GM21515 (cell line): ENCODE measurements around the gene PDE12.
A peak's percentile ranks its signal among the peaks of the same experiment; 100 is the strongest.

Source experiments
- ATAC-seq: cut with Tn5 transposase; IDR thresholded peaks from one replicate; pipeline ENCODE4 v1.9.1; 2021; ENCODE audit not compliant: unreplicated experiment

Gene PDE12, protein sequence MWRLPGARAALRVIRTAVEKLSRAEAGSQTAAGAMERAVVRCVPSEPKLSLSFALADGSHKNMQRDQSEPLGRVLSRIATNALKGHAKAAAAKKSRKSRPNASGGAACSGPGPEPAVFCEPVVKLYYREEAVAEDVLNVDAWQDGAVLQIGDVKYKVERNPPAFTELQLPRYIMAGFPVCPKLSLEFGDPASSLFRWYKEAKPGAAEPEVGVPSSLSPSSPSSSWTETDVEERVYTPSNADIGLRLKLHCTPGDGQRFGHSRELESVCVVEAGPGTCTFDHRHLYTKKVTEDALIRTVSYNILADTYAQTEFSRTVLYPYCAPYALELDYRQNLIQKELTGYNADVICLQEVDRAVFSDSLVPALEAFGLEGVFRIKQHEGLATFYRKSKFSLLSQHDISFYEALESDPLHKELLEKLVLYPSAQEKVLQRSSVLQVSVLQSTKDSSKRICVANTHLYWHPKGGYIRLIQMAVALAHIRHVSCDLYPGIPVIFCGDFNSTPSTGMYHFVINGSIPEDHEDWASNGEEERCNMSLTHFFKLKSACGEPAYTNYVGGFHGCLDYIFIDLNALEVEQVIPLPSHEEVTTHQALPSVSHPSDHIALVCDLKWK

DNA sequence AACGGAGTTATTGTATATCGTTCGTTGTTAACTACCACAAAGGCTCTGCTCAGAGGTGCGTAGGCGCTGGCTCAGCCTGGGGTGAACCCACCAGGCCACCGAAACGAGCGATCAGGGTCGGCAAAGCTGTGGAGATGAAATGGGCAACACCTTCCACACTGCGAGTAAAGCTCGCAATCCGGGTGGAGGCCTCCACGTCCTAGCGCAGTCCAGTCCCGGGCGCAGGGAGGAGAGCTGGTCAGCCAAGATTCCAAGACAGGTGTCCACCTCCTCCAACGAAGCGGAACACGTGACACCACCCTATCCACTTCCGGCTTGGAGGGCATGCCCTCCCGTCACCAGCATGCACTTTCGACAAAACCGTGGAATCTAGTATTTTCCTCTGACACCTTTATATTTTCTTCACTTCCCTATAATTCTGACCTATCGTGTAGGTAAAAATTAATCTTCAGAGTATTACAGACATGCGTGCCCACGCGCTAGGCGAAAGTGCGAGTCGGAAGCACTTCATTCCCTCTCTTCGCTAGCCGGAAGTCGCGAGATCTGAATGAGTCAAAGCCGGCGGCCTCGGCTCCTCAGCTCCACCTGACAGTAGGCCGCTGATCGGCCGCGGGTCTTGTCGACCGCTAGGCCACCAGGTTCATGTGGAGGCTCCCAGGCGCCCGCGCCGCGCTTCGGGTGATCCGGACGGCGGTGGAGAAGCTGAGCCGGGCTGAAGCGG lies at the start of gene PDE12:
PDE12 (plus strand) TSS at position 537 of the 721 bp plus-strand sequence; CDS start at position 643, 106 bp downstream.
- ATAC-seq: peak; percentile 80

DNA sequence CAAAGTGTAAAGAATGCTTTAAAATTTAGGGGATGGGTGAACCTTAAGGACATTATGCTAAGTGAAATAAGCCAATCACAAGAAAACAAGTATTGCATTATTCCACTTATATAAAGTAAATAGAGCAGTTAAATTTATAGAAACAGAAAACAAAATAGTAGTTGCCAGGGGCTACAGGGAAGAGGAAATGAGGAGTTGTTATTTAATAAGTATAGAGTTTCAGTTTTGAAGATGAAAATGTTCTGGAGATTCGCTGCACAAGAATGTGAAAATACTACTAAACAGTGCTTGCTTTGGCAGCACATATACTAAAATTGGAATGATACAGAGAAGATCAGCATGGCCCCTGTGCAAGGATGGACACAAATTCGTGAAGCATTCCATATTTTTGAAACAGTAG lies 43.9 kb upstream of the PDE12 start:
- ATAC-seq: no peak

DNA sequence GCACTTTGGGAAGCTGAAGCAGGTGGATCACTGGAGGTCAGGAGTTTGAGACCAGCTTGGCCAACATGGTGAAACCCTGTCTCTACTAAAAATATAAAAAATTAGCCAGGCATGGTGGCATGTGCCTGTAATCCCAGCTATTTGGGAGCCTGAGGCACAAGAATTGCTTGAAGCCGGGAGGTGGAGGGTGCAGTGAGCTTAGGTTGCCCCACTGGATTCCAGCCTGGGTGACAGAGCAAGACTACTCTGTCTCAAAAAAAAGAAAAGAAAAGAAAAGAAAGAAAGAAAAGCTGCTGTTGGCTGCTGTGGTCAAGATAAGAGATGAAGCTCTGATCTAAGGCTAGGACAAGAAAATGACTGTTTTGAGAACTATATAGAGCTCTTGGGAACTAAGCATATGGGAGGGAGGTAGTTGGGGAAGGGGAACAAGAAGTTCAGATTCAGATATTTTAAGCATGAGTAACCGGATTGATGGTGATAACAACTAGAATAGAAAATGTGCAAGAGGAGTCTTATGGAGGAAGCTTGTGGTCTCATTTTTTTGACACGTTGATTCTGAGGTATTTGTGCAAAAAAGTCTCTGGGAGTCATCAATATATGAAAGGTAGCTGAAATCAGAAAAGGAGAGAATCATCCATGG lies 37.7 kb upstream of the PDE12 start:
- ATAC-seq: no peak

DNA sequence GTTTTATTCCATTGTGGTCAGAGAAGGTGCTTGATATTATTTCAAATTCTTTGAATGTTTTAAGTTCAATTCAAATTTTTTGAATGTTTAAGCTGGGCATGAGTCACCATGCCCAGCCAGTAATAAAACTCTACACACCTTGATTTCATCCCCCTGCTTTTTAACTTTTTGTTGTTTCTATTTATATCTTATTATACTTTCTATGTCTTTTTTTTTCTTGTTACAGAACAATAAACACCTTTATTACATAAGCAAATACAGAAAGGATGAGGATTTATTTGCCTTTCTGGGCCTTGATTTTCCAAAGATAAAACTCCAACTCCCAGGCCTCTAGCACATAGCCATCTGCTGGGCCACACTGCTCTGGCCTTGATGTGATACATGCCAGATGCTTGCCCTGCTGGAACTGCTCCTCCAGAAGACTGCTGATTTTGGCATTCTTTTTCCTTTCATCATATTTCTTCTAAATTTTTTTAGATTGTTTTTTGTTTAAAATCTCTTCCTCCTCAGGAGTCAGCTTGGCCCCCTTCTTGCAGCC lies 25.9 kb upstream of the PDE12 start:
- ATAC-seq: no peak

DNA sequence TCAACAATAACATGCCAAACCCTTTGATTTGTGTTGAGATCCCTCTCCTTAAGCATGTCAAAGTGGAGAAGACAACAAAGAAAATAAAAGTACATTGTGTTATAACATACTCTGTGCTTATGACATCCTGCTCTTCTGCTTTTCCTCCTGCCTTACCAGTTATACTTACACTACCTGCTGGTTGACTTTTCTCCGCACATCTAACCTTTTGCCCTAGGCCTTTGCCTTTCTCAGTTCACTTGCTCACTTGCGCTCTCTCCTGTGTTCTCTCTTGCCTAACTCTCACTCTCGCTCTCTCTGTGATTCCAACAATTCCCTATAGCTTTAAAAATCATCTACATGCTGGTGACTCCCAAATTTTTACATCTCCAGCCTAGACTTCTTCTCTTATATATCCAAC lies 17.6 kb upstream of the PDE12 start:
- no peak for ATAC-seq

DNA sequence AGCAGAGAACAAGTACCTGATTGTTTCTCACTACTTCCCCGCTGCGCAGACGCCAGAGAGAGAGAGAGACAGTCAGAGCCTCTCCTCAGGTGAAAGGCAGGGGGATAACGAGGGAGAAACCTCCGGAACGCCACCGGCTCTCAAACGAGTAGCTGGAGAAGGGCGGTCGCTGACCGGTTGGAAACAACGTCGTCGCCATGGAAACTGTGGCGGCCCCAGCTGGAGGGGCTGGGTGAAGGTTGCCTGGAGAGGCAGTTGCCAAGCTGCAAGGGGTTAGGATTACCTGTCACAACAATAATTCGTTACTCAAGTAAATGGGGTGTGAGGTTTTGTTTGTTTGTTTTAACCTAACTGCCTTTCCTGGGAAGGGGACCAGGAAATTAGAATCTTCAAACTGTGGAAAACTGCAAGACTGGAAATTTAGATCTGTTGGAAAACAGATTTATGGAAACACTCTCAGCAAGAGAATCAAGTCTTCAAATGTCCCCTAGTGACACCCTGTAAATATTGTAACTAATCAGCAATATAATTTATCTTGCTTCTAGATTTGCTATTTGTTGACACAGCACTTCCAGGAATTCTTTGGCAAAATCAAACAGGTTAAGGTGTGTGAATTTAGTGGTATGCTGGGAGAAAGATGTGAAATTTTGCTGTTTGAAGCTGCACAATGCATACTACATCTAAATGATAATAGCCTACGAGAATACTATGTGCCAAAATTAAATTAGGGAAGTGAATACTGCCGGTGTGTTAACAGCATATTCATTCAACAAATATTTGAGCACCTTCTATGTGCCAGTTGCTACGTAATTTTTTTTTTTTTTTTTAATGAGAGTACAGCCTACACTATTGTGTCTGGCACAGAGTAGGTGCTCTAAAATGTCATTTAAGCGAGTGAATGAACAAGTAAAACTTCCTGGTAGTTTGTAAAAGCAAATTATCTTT lies 11.6 kb upstream of the PDE12 start, which contains the start of gene DNAH12:
DNAH12 (minus strand) TSS at position 164 of the 945 bp plus-strand sequence. CDS start 1,474 bp downstream, outside the sequence.
- no peak for ATAC-seq

DNA sequence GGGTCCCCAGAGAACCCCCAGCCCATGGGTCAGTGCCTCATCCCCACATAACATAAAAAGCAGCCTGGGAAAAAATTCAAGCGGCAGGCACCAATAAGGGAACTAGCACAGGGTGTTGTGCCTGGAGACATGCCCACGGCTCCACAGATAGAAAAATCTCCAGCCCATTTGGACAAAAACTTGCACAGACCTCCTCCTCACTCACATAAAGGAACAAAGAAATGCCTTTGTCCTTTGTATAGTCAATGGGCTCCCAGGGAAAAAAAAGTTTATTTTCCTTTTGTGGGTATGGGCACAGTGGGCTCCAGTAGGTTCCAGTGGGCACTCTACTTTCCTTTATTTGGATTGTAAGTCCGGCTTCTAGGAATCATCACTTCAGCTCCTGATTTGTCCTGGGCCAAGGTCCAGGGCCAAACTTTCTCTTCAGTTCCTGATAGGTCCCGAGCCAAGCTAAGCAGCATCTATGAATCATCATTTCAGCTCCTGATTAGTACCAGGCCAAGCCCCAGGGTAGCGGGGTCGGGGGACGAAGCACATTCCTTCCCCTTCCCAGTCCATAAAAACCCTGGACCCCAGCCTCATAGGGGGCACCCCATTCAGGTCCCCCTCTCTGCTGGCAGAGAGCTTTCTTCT lies 10.3 kb upstream of the PDE12 start:
- no peak for ATAC-seq

DNA sequence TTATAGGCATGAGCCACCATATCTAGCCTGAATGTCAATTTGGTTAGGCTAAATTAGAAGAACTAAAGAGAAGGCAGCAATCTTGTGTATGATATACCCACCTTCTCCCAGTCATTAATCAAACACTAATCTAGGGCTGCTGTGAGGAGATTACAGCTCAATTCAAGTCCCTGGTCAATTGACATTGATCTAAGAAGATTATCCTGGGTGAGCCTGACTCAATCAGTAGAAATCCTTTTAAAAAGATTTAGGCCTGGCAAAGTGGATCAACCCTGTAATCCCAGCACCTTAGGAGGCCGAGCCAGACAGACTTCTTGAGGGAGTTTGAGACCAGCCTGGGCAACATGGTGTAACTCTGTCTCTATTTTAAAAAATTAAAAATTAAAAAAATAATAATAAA lies 9.5 kb upstream of the PDE12 start:
- no peak for ATAC-seq

DNA sequence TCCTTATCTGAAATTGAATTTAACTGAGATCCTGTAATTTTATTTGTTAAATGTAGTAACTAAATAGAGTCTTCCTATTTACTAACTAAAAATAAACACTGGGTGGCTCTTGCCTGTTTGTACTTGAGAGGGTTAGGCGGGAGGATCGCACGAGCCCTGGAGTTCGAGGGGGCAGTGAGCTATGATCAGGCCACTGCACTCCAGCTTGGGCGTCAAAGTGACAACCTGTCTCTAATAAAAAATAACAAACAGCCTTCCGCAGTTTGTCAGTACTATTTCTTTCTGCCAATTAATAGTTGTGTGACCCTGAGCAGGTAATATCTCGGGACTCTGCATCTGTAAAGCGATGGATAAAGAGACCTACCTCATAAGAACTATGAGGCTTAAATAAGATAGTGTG lies 768 bp upstream of the PDE12 start:
- ATAC-seq: no peak

DNA sequence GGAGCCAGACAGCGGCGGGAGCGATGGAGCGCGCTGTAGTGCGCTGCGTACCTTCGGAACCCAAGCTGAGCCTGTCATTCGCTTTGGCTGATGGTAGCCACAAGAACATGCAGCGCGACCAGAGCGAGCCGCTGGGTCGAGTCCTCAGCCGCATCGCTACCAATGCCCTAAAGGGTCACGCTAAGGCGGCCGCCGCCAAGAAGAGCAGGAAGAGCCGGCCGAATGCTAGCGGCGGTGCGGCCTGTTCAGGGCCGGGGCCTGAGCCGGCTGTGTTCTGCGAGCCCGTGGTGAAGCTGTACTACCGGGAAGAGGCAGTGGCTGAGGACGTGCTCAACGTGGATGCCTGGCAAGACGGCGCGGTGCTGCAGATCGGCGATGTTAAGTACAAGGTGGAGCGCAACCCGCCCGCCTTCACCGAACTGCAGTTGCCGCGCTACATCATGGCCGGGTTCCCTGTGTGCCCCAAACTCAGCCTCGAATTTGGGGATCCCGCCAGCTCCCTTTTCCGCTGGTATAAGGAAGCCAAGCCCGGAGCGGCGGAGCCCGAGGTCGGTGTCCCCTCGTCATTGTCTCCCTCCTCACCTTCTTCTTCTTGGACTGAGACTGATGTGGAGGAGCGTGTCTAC lies 498 bp downstream of the PDE12 start:
- ATAC-seq: peak; percentile 37

DNA sequence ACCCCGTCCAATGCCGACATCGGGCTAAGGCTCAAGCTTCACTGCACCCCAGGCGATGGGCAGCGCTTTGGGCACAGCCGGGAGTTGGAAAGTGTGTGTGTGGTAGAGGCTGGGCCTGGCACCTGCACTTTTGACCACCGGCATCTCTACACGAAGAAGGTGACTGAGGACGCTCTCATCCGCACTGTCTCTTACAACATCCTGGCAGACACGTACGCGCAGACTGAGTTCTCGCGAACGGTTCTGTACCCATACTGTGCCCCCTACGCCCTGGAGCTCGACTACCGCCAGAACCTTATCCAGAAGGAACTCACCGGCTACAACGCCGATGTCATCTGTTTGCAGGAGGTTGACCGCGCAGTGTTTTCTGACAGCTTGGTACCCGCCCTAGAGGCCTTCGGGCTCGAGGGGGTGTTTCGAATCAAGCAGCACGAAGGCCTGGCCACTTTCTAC lies 1.0 kb downstream of the PDE12 start:
- ATAC-seq: peak; percentile 31

DNA sequence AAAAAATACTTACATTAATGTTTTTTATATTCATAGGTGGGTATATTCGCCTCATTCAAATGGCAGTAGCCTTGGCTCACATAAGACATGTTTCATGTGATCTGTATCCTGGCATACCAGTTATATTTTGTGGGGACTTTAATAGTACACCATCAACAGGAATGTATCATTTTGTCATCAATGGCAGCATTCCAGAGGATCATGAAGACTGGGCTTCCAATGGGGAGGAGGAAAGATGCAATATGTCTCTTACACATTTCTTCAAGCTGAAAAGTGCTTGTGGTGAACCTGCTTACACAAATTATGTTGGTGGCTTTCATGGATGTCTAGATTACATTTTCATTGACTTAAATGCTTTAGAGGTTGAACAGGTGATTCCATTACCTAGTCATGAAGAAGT lies 3.5 kb downstream of the PDE12 start:
- no peak for ATAC-seq

DNA sequence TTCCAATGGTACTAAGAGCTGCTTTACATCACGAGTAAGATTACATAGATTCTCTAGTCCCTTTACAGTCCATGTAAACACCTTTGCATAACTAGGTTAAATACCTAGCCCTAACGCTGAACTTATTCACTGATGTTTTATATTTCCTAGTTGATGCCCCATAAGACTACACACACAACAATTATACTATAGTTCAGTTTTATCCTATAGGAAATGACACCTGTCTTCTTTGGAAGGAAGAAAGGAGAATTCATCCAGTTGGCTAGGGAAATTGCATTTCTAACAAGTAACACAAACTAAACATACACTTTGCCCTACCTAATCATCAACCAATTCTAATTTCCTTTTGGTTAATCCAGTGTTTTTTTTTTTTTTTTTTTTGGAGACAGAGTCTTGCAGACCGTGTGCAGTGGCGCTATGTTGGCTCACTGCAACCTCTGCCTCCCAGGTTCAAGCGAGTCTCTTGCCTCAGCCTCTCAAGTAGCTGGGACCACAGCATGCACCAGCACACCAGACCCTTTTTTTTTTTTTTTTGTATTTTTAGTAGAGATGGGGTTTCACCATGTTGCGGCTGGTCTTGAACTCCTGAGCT lies 13.9 kb downstream of the PDE12 start:
- ATAC-seq: no peak

DNA sequence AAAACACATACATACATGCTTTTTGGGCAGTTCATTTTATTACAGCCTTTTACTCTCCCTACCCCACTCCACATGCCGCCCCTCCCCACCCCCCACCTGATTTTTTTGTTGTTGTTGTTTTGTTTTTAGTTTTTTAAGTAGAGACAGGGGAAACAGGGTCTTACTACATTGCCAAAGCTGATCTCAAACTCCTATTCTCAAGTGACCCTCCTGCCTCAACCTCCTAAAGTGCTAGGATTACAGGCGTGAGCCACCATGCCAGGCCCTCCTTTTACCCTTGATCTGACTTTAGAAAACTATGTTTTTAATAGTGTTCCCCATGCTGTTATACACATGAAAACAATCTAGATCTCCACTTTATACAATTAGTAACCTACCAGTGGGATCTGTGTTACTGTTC lies 14.8 kb downstream of the PDE12 start:
- ATAC-seq: no peak

DNA sequence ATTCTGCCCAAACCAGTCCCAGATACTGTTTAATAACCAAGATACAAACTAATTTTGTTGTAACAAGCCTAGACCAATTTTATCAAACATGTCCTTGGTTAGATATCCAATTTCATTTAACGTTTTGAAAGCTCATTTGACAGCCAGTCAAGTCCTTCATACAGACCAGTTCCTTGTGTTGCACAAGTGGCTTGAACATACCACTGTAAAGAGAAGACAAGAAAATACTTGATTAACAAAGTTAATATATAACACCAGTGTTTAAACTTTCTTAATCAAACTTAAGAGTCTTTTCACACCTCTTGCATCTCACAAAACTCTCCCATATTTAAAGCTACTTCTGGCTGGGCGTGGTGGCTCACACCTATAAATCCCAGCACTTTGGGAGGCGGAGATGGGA lies 16.0 kb downstream of the PDE12 start:
- ATAC-seq: no peak

DNA sequence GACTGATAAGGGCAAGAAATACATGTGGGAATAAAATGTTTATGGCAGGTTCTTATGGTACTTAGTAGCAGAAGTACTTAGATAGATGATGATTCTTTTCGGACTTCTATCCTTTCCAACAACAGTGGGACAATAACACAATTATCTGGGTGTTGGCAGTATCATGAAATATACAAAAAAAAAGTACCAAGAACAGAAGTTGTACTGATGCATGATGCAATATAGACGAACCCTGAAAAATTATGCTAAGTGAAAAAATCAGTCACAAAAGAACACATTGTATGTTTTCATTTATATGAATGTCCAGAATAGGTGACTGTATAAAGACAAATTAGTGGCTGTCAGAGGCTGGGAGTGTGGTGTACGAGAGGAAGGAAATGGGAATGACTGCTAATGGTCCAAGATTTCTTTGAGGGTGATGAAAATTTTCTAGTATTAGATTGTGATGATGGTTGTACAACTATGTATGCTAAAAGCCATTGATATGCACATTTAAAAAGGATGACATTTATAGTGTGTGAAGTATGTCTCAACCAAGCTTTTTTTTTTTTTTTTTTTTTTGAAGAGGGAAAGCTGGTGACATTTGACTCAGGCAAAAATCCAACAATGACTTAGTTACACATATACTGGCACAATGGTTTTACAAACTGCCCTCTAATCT lies 20.0 kb downstream of the PDE12 start:
- ATAC-seq: no peak

DNA sequence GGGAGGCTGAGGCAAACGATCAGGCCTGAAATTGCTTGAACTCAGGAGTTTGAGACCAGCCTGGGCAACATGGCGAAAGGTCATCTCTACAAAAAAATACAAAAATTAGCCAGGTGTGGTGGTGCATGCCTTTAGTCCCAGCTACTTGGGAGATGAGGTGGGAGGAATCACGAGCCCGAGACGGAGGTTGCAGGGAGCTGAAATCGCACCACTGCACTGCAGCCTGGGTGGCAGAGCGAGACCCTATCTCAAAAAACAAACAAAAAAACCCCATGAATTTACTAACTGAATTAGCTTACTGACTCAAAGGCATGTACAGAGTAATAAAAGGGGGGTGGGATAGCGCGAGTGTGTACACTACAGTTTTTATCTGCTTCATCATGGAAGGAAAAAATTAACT lies 21.7 kb downstream of the PDE12 start:
- no peak for ATAC-seq
